ENCODE measurements around the gene IL15RA. TPM values are rescaled to one million over a fixed set of nuclear protein-coding genes. Genes with fewer than 3 reads are reported as not detected.

IL15RA gene
- total RNA-seq, 1 donor from 2014 or later = 3.1 TPM

- no peaks in the 10 kb centered on the region for H3K36me3 Mint-ChIP-seq (ENCODE audit: low read depth, unreplicated experiment)
- no peak for FAIRE-seq
- H3K27ac Mint-ChIP-seq (ENCODE audit: unreplicated experiment) = no peak overlapping the region
- TF ChIP-seq CTCF (IDR thresholded peaks at IDR 0.05; ENCODE audit: insufficient read depth, low read depth, low read length) = no peak
- TF ChIP-seq EZH2 (IDR thresholded peaks at IDR 0.05; ENCODE audit: insufficient read depth, low read length) = no peak
- Histone ChIP-seq H3K36me3 (ENCODE audit: insufficient read depth, low read length) (no peaks in the 10 kb centered on the region), H3K4me3 (ENCODE audit: insufficient read depth, low read depth, low read length) (no peak overlapping the region), H3K9ac (ENCODE audit: low read length) (no peak overlapping the region), H3K79me2 (ENCODE audit: insufficient read depth, low read length) (no peaks in the 10 kb centered on the region), H3K4me1 (ENCODE audit: insufficient read depth, low read length) (no peaks in the 10 kb centered on the region), H2AFZ (ENCODE audit: low read depth, low read length) (no peak overlapping the region), H4K20me1 (ENCODE audit: insufficient read depth, low read length) (no peaks in the 10 kb centered on the region), H3K9me3 (ENCODE audit: insufficient read depth, low read depth, low read length) (no peaks in the 10 kb centered on the region), H3K4me2 (ENCODE audit: low read length) (no peak overlapping the region), H3K27me3 (ENCODE audit: insufficient read depth, low read length) (no peaks in the 10 kb centered on the region), H3K27ac (ENCODE audit: low read depth, low read length) (no peak overlapping the region)
- no peaks in the 10 kb centered on the region for H3K4me1 Mint-ChIP-seq (ENCODE audit: low read depth, unreplicated experiment)
- peaks cover 21% of the 10 kb centered on the region for H3K27me3 Mint-ChIP-seq (ENCODE audit: low read depth, unreplicated experiment)
- no peak for DNase-seq (ENCODE audit: low read depth)
- no peak overlapping the region for H3K4me3 Mint-ChIP-seq (ENCODE audit: unreplicated experiment)
- H3K9me3 Mint-ChIP-seq (ENCODE audit: unreplicated experiment) = peaks cover 2% of the 10 kb centered on the region
Measured at GRCh38 chr10:5999440-6000165, 22.3 kb upstream of the IL15RA start.

GRCh38 chr10:5996696-5997095 is 19.4 kb upstream of the IL15RA start:
- FAIRE-seq = no peak
- Histone ChIP-seq H3K27me3 (ENCODE audit: insufficient read depth, low read length) (no peaks in the 10 kb centered on the region), H3K27ac (ENCODE audit: low read depth, low read length) (no peak overlapping the region), H3K9me3 (ENCODE audit: insufficient read depth, low read depth, low read length) (no peaks in the 10 kb centered on the region), H3K4me2 (ENCODE audit: low read length) (no peak overlapping the region), H4K20me1 (ENCODE audit: insufficient read depth, low read length) (no peaks in the 10 kb centered on the region), H2AFZ (ENCODE audit: low read depth, low read length) (no peak overlapping the region), H3K79me2 (ENCODE audit: insufficient read depth, low read length) (no peaks in the 10 kb centered on the region), H3K9ac (ENCODE audit: low read length) (no peak overlapping the region), H3K4me3 (ENCODE audit: insufficient read depth, low read depth, low read length) (no peak overlapping the region), H3K36me3 (ENCODE audit: insufficient read depth, low read length) (no peaks in the 10 kb centered on the region), H3K4me1 (ENCODE audit: insufficient read depth, low read length) (no peaks in the 10 kb centered on the region)
- no peak for TF ChIP-seq EZH2 (IDR thresholded peaks at IDR 0.05; ENCODE audit: insufficient read depth, low read length)
- no peak for TF ChIP-seq CTCF (IDR thresholded peaks at IDR 0.05; ENCODE audit: insufficient read depth, low read depth, low read length)
- Mint-ChIP-seq H3K9me3 (ENCODE audit: unreplicated experiment) (peaks cover 2% of the 10 kb centered on the region), H3K4me3 (ENCODE audit: unreplicated experiment) (no peak overlapping the region), H3K27me3 (ENCODE audit: low read depth, unreplicated experiment) (peaks cover 13% of the 10 kb centered on the region), H3K36me3 (ENCODE audit: low read depth, unreplicated experiment) (no peaks in the 10 kb centered on the region), H3K27ac (ENCODE audit: unreplicated experiment) (no peak overlapping the region), H3K4me1 (ENCODE audit: low read depth, unreplicated experiment) (no peaks in the 10 kb centered on the region)
- DNase-seq (ENCODE audit: low read depth) = no peak

GRCh38 chr10:5992398-5992797 is 15.1 kb upstream of the IL15RA start:
- Histone ChIP-seq H3K36me3 (ENCODE audit: insufficient read depth, low read length) (no peaks in the 10 kb centered on the region), H3K4me3 (ENCODE audit: insufficient read depth, low read depth, low read length) (no peak overlapping the region), H3K4me1 (ENCODE audit: insufficient read depth, low read length) (no peaks in the 10 kb centered on the region), H3K9me3 (ENCODE audit: insufficient read depth, low read depth, low read length) (no peaks in the 10 kb centered on the region), H3K27me3 (ENCODE audit: insufficient read depth, low read length) (no peaks in the 10 kb centered on the region), H4K20me1 (ENCODE audit: insufficient read depth, low read length) (no peaks in the 10 kb centered on the region), H3K9ac (ENCODE audit: low read length) (no peak overlapping the region), H3K4me2 (ENCODE audit: low read length) (no peak overlapping the region), H3K27ac (ENCODE audit: low read depth, low read length) (no peak overlapping the region), H2AFZ (ENCODE audit: low read depth, low read length) (no peak overlapping the region), H3K79me2 (ENCODE audit: insufficient read depth, low read length) (no peaks in the 10 kb centered on the region)
- H3K27ac Mint-ChIP-seq (ENCODE audit: unreplicated experiment) = no peak overlapping the region
- TF ChIP-seq EZH2 (IDR thresholded peaks at IDR 0.05; ENCODE audit: insufficient read depth, low read length) = no peak
- no peak for TF ChIP-seq CTCF (IDR thresholded peaks at IDR 0.05; ENCODE audit: insufficient read depth, low read depth, low read length)
- H3K4me1 Mint-ChIP-seq (ENCODE audit: low read depth, unreplicated experiment) = no peaks in the 10 kb centered on the region
- no peaks in the 10 kb centered on the region for H3K36me3 Mint-ChIP-seq (ENCODE audit: low read depth, unreplicated experiment)
- H3K4me3 Mint-ChIP-seq (ENCODE audit: unreplicated experiment) = no peak overlapping the region
- peaks cover 4% of the 10 kb centered on the region for H3K27me3 Mint-ChIP-seq (ENCODE audit: low read depth, unreplicated experiment)
- FAIRE-seq (no peak), DNase-seq (ENCODE audit: low read depth) (no peak)
- peaks cover 2% of the 10 kb centered on the region for H3K9me3 Mint-ChIP-seq (ENCODE audit: unreplicated experiment)
